HG03432 (cell line): ENCODE measurements around the gene BBS12.
A peak's percentile ranks its signal among the peaks of the same experiment; 100 is the strongest.

Source experiments
- ATAC-seq: cut with Tn5 transposase; IDR thresholded peaks from one replicate; pipeline ENCODE4 v1.9.1; 2021; ENCODE audit warnings: mild to moderate bottlenecking, moderate library complexity; ENCODE audit not compliant: unreplicated experiment

The BBS12 gene

DNA sequence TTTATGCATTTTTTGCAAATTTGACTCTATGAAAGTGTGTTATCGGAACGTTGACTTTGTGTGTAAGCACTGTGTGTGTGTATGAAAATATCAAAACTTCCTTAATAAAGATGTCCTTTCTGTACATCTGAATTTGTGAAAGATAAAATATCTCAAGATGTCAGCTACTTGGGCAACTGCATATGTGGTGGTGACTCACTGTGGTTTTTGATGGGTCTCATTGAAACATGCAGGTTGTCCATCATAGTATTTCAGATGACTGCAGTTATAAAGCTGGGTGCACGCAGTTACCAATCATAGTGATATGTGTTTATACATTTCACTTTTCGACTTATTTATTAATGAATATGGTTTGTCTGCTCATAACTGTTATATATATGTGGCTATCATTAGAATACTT, 19.7 kb upstream of the BBS12 start:
- ATAC-seq, result no peak

DNA sequence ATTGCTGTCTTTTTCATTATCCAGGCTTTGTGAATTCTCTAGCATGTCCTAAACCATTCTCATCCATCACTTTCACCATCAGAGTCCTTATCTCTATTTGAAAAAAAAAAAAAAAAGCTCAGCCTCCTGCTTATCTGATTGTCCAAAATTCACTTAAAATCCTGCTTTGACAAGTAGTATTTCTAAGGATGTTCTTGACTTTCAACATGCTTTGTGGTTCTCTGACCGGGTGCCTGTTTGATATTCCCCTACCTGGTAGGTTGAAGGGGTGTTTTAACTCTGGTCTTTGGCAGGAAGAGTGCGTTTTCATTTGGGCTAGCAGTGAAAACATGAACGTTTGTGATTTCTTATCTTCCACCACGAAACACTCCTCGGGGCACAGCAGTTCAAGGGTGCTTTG, 17.3 kb upstream of the BBS12 start:
- ATAC-seq, result no peak

DNA sequence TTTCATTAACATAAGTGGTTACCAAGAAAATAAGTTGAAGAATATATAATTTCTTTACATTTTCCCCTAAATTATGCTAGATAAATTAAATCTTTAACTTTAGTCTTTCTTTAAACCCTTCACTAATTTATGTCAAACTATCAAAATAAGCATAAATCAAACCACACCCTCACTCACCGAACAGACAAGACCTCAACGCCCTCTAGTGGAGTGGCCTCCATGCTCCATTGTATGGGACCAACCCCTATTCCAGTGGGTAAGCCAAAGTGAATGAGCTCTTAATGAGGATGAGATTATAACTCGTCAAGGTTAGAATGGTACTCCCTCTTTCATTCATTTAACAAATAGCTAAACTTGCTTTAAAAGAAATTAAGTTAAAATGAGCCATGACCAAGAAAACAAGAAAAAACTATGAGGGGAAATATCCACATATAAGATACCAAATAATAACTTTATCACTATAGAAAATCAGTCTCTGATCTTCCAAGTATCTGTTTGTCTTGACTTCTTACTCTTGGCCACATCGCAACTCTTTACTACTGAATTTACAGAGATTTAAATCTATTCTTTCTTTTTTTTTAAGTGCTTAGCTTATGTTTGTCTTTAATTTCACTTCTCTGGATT, 15.6 kb upstream of the BBS12 start:
- peak; percentile 93 for ATAC-seq

GRCh38 chr4:122718281-122718680, 14.2 kb upstream of the BBS12 start:
- no peak for ATAC-seq

GRCh38 chr4:122722256-122722655, 10.2 kb upstream of the BBS12 start:
- no peak for ATAC-seq

DNA sequence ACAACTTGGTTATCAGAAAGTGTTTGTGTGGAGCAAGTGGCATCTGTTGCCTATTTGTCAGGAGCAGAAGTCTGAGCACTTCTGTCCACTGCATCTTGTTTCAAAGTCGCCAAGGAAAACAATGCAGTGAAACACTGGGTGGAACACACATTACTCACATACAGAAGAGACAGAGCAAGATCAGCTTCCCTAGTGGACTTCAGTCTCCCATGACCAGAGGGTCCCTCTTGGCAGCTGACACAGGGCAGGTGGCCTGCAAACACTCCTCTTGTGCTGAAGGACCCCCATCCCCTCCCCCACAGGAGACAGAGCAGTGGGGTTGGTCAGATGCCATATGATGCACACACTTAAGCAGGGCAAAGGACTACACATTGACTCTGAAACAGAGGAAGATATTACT, 3.6 kb upstream of the BBS12 start:
- ATAC-seq, result no peak

- no peak for ATAC-seq
Observed at GRCh38 chr4:122731676-122732075, 828 bp upstream of the BBS12 start.

DNA sequence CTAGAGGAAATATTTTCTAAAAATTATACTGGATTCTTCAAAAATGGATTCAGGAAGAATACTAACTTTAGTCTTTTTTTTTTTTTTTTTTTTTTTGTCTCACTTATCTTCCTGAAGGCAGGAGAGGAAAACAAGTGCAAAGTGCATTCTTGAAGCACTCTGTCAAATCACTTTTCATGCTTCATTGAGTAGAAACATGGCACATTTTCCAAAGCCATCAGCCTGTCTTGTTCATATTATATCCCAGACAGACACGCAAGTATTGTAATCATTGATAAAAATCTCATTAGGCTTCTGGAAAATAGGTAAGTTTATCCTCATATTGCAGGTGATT, 1.2 kb downstream of the BBS12 start:
- ATAC-seq, result no peak

DNA sequence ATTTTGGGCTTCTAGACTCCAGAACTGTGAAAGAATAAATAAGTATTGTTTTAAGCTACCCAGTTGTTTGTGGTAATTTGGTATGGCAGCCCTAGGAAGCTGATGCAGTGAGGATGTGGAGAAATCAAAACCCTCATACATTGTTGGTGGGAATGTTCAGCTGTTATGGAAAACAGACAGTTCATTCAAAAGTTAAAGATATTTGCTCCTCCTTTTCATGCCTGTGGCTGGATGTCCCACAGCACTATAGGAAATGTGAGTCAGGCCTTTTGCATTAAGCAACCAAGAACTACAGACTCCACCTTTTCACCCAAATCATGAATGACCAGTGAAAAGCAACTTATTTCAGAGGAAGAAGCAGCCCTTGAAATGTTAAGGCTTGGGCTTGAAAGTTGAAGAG, 6.7 kb downstream of the BBS12 start:
- ATAC-seq, result no peak

- no peak for ATAC-seq
Observed at GRCh38 chr4:122742933-122743829, 10.7 kb downstream of the BBS12 start.

DNA sequence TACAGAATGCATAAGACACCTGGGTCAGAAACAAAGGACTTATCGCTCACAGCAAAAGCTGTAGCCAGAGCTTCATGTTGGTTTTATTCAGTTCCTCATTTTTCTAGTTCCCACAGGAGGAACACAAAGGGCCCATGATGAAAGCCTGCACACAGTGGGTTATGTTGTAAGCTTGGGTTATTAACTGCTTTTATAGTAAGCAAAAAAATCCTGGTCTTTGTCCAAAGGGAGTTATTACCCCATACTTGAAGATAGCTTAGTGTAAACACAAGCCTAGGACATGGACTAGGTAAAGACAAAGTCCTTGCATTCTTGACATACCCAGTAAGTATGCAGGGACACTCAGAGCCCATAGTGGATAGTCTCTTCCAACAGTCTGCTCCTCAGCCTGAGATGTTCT, 11.7 kb downstream of the BBS12 start:
- ATAC-seq, result no peak

DNA sequence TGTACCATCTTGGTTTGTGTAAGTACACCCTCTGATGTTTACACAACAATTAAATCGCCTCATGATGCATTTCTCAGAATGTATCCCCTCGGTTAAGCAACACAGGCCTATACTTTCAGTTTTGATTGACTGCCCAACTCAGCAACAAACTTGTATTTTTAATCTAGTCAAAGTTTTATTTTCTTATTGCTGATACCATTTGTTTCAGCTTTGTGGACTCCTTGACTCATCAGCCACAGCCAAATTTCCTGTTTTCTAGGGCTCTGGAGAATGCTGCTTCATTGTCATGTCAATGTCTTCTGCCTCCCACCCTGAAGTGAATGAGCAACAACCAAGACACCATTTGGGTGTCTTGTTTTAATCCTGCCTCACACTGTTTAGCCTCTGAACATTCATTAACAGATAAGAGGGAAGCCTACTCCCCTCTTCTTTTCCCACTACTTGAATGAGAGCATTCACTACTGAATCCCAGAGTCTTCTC, 14.0 kb downstream of the BBS12 start:
- ATAC-seq, result no peak

- no peak for ATAC-seq
Observed at GRCh38 chr4:122747068-122747467, 14.6 kb downstream of the BBS12 start.

DNA sequence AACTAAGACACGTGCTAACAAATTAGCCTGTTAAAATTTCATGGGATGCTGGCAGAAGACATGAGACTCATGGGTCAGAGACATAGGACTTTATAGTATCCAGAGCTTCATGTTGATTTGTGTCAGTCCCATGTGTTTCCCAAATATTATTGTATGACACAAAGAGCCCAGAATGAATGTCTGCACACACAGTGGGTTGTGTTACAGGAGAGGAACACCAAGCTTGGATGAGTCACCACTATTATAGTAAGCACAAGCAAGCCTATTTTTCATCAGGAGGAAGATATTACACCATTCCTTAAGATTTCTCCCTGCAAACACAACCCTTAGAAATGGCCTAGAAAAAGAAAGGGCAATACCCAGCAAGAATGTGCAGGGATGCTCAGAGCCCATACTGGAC, 15.4 kb downstream of the BBS12 start:
- ATAC-seq, result no peak

- no peak for ATAC-seq
Observed at GRCh38 chr4:122749704-122750454, 17.4 kb downstream of the BBS12 start.

DNA sequence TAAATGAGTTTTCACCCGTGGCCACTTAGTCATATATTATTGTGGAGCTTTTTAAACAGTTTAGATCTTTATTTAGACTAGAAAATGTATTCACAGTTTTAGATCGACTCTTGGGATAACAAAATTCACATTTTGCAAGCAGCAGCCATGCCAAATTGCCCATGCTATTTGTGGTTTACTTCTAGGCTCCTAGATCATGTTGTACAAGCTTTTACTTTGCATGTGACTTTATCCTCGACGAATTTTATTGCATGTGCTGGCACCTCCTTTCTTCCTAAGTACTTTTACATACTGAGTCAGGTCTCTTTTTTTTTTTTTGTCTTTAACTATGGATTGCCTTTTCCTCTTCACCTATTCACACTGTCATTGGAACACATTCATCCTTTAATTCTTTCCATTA, 23.2 kb downstream of the BBS12 start:
- ATAC-seq, result no peak

- peak; percentile 57 for ATAC-seq
Observed at GRCh38 chr4:122758033-122758432, 25.5 kb downstream of the BBS12 start.

DNA sequence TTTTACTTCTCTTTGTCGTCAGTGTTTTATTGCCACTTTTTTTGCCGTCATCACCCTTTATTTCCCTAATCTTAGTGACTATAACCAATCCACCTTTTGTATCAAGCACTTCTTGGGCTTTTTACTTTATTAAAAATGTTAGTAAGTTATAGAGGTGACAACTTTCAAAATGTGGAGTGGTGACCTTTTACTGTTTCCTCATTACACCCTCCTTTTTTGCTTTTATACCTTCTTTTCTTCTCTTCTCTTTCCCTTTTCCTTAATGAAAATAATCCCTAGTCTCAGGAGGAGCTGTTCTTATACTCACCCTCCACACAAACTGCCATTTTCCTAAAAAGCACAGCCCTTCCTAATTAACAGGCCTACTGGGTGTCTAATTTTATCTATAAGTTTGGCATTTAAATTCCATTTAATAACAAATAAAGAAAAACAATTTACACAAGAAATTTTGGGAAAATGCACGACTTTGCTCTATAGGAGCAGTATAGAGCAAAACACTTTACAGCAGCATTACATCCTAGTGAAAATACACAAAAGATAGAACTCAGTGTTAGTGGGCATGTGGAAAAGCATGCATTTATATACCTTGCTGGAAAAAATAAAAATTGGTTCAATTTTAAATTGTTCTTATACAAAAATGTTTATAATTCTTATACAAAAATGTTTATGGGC, 27.3 kb downstream of the BBS12 start:
- no peak for ATAC-seq

GRCh38 chr4:122762520-122762919, 30.0 kb downstream of the BBS12 start:
- peak; percentile 33 for ATAC-seq

DNA sequence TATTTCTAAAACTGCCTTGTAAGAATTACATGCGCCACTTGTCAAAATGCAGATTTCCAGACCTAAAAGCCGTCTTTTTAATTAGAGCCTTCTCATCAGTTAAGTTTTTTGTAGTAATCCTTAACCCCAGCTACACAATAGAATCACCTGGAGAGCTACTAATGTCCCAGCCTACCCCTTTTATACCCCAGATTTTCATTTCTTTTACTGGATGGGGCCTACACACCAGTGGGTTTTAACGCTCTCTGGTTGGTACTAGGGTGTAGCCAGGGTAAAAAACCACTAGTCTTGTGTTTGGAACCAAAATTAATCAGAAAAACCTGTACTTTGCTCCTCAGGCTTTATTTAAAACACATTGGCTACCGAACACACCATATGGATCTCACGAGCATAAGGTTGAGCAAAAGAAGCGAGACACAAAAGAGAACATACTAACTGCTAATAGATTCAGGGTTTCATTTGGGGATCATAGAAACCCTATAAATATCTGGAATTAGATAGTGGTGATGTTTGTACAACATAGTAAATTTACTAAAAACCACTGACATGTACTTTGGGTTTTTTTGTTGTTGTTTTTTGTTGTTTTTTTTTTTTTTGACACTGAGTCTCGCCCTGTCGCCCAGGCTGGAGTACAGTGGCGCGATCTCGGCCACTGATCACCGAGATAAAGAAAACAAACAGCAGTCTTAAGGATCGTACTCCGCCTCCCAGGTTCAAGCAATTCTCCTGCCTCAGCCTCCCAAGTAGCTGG, 30.6 kb downstream of the BBS12 start:
- ATAC-seq, result no peak
